Fibroblast of pulmonary artery (primary cell): ENCODE data around the gene CHN2.
A peak's percentile ranks its signal among the peaks of the same experiment; 100 is the strongest.

Experiments
- DNase-seq: peaks from one replicate; pipeline ENCODE4 v3.0.0-alpha.2; 2010; ENCODE audit warnings: low read depth
- H3K4me3 ChIP-seq: replicated peaks from 2 replicates; pipeline ENCODE4 v1.5.1; 2011; ENCODE audit warnings: low read depth, mild to moderate bottlenecking, control low read depth, low read length, moderate library complexity
- CTCF ChIP-seq: IDR thresholded peaks from 2 replicates; pipeline ENCODE4 v1.5.1; 2011; ENCODE audit warnings: mild to moderate bottlenecking, control low read depth, low read length, inconsistent platforms; ENCODE audit errors: missing control alignments

CHN2 gene

GRCh38 chr7:29231671-29232232, 37.2 kb downstream of the CHN2 start:
- TF ChIP-seq CTCF: no peak

GRCh38 chr7:29234438-29234837, 39.9 kb downstream of the CHN2 start:
- no peak for TF ChIP-seq CTCF
- H3K4me3 ChIP-seq: no peak overlapping the region
- no peak for DNase-seq

More at GRCh38 chr7:29231671-29232232, 37.2 kb downstream of the CHN2 start:
- H3K4me3 ChIP-seq: no peak overlapping the region
- no peak for DNase-seq

GRCh38 chr7:29236071-29236580, 41.6 kb downstream of the CHN2 start:
- DNase-seq: no peak
- H3K4me3 ChIP-seq: no peak overlapping the region
- no peak for TF ChIP-seq CTCF

- no peak for DNase-seq
- no peak overlapping the region for H3K4me3 ChIP-seq
- no peak for TF ChIP-seq CTCF
These were observed 42.1 kb downstream of the CHN2 start for GRCh38 chr7:29236649-29237048.

- no peak for TF ChIP-seq CTCF
- no peak overlapping the region for H3K4me3 ChIP-seq
- peak; percentile 20 for DNase-seq
These were observed 42.9 kb downstream of the CHN2 start for GRCh38 chr7:29237489-29237888.

GRCh38 chr7:29239638-29240037, 45.1 kb downstream of the CHN2 start:
- TF ChIP-seq CTCF: peak; percentile 36
- DNase-seq: no peak
- H3K4me3 ChIP-seq: no peak overlapping the region

- TF ChIP-seq CTCF: no peak
- no peak for DNase-seq
- no peak overlapping the region for H3K4me3 ChIP-seq
These were observed 47.7 kb downstream of the CHN2 start for GRCh38 chr7:29242265-29242664.
